Activated T-cell treated with anti-CD3 and anti-CD28 coated beads, Interleukin-2, amount 50 U/mL, for 4 hours (primary cell): ENCODE results near the gene NUAK1. TPM values are rescaled to one million over a fixed set of nuclear protein-coding genes. Genes with fewer than 3 reads are reported as not detected.

ENCODE experiments used
- ATAC-seq, 2 donors: fragments of 200-7000 bp; cut with Tn5 transposase; one replicate each; pipeline ENCODE4 v1.10.0; 2021
- DNase-seq: peaks from one replicate; pipeline ENCODE4 v3.0.0-alpha.2; 2020
- H3K27me3 Mint-ChIP-seq: one replicate; pipeline ENCODE4 v1.8.0; 2021; ENCODE audit warnings: low read depth, mixed read lengths
- H3K36me3 Mint-ChIP-seq: one replicate; pipeline ENCODE4 v1.8.0; 2022; ENCODE audit warnings: mixed read lengths; ENCODE audit not compliant: insufficient read depth
- H3K4me1 Mint-ChIP-seq: one replicate; pipeline ENCODE4 v1.8.0; 2021; ENCODE audit warnings: low read depth, mixed read lengths
- H3K4me3 Mint-ChIP-seq: one replicate; pipeline ENCODE4 v1.8.0; 2021; ENCODE audit warnings: mild to moderate bottlenecking, moderate library complexity, mixed read lengths
- H3K9me3 Mint-ChIP-seq: one replicate; pipeline ENCODE4 v1.8.0; 2021; ENCODE audit warnings: mixed read lengths
- total RNA-seq, 3 donors: library from RNA; stranded (reverse); gene quantifications; one replicate each; pipeline ENCODE4 v1.2.1, GENCODE V29; 2021

The NUAK1 gene
- total RNA-seq, 3 donors from 2014 or later: 0.03 to 0.05 TPM; not detected in 1

GRCh38 chr12:106130474-106131113 is 8.2 kb downstream of the NUAK1 start:
- Mint-ChIP-seq H3K4me3 (no peak overlapping the region), H3K9me3 (no peaks in the 10 kb centered on the region), H3K4me1 (no peaks in the 10 kb centered on the region), H3K36me3 (no peaks in the 10 kb centered on the region), H3K27me3 (peaks cover 53% of the 10 kb centered on the region)
- ATAC-seq (no peak), DNase-seq (no peak)

DNA sequence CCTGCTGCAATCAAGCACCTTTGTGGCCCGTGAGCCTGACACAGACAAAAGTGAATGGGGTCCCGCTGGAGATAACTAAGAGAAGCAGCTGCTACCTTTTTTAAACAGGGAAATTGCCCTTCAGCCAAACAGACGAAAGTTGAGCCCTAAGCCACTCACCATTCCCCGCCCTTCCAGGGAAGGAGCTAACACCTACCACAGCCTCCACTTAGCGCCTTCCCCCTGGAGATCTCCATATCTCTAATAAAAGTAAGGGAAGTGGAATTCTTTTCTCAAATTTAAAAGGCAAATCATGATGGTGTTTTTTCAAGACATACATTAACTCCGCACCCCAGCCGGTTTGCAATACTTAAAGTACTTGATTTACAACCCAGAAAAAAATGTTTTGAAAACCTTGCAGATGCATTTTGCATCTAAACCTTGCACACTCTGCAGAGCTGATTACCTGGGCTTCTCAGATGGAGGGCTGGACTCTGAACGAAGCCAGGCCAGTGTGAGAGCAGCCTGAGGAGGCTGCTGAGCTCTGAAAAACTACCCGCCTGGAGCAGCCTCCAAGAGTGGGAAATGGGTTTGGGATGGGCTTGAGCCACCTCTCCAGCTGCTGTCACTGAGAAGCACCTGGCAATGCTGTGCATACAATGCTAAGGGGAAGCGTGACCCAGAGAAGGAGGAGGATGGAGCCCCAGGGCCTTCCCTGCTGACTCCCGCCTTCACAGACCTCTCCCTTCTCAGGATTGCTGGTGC is 10.0 kb downstream of the NUAK1 start:
- Mint-ChIP-seq H3K36me3 (no peaks in the 10 kb centered on the region), H3K9me3 (no peaks in the 10 kb centered on the region), H3K4me1 (no peaks in the 10 kb centered on the region), H3K27me3 (peaks cover 40% of the 10 kb centered on the region), H3K4me3 (no peak overlapping the region)
- DNase-seq: no peak
- no peak for ATAC-seq

DNA sequence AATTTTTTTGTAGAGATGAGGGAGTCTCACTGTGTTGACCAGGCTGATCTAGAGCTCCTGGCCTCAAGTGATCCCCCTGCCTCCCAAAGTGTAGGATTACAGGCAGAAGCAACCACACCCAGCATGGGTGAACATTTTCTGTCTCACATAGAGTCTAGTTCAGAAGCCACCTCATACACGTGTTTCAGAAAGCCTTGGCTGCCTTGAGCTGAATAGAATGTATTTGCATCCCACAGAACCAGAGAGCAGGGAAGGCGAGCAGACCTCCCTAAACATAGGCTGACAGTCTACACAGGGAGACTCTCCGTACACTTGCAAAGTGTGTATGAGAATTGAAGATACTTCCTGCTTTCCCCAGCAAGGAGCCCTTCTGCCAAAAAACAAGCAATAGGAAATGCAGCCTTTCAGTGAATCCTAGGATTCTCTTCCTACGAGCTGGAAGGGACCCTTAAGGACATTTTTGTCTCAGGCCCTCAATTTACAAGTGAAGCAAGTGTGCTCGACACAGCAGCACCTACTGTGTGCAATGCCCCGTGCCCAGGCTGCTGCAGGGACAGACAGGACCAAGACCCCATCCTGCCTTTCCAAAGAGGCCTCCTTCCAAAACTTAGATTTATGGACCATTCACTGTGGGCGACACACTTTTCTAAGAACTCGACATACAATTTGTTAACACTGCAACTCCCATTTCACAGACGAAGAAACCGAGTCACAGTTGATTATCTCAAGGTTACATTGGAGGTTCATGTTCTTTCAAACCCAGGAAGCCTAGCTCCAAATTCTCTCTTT is 11.2 kb downstream of the NUAK1 start:
- peaks cover 29% of the 10 kb centered on the region for H3K27me3 Mint-ChIP-seq
- no peak overlapping the region for H3K4me3 Mint-ChIP-seq
- no peaks in the 10 kb centered on the region for H3K36me3 Mint-ChIP-seq
- ATAC-seq: no peak
- no peaks in the 10 kb centered on the region for H3K9me3 Mint-ChIP-seq
- DNase-seq: no peak
- no peaks in the 10 kb centered on the region for H3K4me1 Mint-ChIP-seq

DNA sequence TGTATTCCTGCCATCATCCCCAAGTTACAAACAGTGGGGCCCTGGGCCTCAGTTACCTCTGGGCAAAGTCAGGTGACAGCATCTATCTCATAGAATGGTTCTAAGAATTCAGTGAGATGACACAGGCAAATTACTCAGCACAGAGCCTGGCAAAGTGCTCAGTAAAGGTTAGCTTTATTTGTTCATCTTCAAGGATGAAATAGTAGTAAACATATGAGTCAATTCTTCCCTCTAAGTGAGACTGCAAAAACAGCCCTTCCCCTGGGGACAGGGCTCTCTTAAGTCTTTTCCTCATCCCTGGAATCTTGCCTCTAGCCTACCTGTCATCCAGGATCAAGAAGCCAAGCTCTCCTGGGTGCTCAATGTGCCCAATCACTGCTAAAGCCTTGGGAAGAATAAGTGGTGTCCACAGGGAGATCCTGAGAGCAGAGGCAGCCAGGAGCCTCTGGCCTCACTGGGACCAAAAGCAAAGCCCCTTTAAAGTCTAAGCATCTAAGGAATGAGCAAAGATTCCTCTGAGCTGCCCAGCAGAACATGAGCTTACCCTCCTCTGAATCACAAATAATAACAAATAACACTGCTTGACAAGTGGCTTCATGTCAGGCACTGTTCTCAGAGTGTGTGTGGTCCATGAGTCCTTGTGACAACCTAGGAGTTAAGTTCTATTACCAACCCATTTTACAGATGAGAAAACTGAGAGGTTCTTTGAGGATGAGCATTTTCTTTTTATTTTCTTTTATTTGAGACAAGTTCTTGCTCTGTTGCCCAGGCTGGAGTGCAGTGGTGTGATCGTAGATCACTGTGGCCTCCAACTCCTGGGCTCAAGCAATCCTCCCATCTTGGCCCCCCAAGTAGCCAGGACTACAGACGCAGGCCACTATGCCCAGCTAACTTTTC is 12.1 kb downstream of the NUAK1 start:
- Mint-ChIP-seq H3K9me3 (no peaks in the 10 kb centered on the region), H3K4me1 (no peaks in the 10 kb centered on the region), H3K4me3 (no peak overlapping the region), H3K36me3 (no peaks in the 10 kb centered on the region), H3K27me3 (peaks cover 26% of the 10 kb centered on the region)
- no peak for DNase-seq
- no peak for ATAC-seq

- ATAC-seq (no peak), DNase-seq (no peak)
- Mint-ChIP-seq H3K27me3 (peaks cover 19% of the 10 kb centered on the region), H3K36me3 (no peaks in the 10 kb centered on the region), H3K4me1 (no peaks in the 10 kb centered on the region), H3K9me3 (no peaks in the 10 kb centered on the region), H3K4me3 (no peak overlapping the region)
These were observed 13.2 kb downstream of the NUAK1 start for GRCh38 chr12:106125351-106126095.

DNA sequence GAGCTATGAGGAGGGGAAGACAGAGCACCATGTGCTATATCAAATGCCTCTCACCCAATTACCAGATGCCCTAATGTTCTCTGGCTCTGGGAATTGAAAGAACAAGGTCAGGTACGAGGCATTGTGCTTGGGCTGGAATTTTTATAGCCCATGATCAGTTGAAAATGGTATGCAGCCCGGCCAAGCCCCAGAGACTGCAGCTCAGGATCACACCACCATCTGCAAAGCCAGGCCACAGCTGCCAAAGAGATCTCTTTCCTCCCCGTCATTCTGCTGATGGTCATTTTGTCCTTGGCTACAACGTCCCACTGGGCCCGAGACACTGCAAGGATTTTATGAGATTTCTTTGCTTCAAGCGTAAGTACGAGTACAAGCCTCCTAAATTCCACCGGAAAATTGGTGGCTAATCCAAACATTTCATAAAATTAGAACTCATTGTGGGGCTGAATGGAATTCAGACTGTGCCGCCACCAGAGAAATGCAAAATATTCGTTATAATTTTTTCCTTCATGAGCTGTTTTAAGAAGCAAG is 15.1 kb downstream of the NUAK1 start:
- Mint-ChIP-seq H3K9me3 (no peaks in the 10 kb centered on the region), H3K4me1 (no peaks in the 10 kb centered on the region), H3K36me3 (no peaks in the 10 kb centered on the region), H3K27me3 (peaks cover 11% of the 10 kb centered on the region), H3K4me3 (no peak overlapping the region)
- no peak for ATAC-seq
- no peak for DNase-seq

DNA sequence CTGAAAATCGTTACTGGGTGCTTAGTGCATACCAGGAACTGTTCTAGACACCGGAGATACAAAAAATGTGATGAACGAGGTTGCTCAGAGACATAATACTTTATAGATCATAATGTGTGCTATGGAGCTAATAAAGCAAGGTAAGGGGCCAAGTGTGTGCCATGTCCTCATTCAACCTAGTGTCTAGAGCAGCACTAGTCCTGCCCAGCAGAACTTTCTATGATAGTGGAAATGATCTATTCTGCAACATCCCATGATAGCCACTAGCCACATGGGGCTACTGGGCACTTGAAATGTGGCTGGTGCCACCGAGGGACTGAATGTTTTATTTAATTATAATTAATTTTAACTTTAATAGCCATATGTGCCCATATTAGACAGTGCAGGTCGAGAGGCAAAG is 15.6 kb downstream of the NUAK1 start:
- no peaks in the 10 kb centered on the region for H3K9me3 Mint-ChIP-seq
- no peak overlapping the region for H3K4me3 Mint-ChIP-seq
- DNase-seq (no peak), ATAC-seq (no peak)
- H3K27me3 Mint-ChIP-seq: peaks cover 7% of the 10 kb centered on the region
- H3K4me1 Mint-ChIP-seq: no peaks in the 10 kb centered on the region
- H3K36me3 Mint-ChIP-seq: no peaks in the 10 kb centered on the region

GRCh38 chr12:106122004-106122403 is 16.8 kb downstream of the NUAK1 start:
- no peaks in the 10 kb centered on the region for H3K4me1 Mint-ChIP-seq
- no peak for ATAC-seq
- no peak overlapping the region for H3K4me3 Mint-ChIP-seq
- no peaks in the 10 kb centered on the region for H3K36me3 Mint-ChIP-seq
- H3K9me3 Mint-ChIP-seq: no peaks in the 10 kb centered on the region
- no peak for DNase-seq
- peaks cover 11% of the 10 kb centered on the region for H3K27me3 Mint-ChIP-seq

GRCh38 chr12:106120519-106121105 is 18.1 kb downstream of the NUAK1 start:
- Mint-ChIP-seq H3K9me3 (no peaks in the 10 kb centered on the region), H3K36me3 (no peaks in the 10 kb centered on the region), H3K4me1 (no peaks in the 10 kb centered on the region), H3K27me3 (peaks cover 6% of the 10 kb centered on the region), H3K4me3 (no peak overlapping the region)
- DNase-seq (no peak), ATAC-seq (no peak)

DNA sequence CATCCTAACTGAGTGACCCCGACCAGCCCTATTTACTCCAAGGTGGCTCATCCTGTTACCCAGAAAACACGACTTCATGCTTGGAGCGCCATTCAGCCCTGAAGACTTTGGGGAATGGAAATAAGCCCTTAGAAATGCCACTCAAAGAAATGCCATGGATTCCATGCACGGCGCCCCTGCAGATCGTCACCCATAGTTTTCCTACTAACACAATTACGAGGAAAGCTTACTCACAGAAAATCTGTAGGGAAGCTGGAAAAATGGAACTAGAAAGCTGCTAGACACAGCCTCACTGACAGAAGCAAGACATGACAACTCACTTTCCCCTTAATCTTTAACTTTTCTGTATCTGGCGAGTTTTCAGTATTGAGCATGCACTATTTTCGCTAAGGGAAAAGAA is 19.5 kb downstream of the NUAK1 start:
- H3K9me3 Mint-ChIP-seq: no peaks in the 10 kb centered on the region
- DNase-seq: no peak
- H3K4me1 Mint-ChIP-seq: no peaks in the 10 kb centered on the region
- ATAC-seq: no peak
- H3K27me3 Mint-ChIP-seq: peaks cover 4% of the 10 kb centered on the region
- H3K36me3 Mint-ChIP-seq: no peaks in the 10 kb centered on the region
- no peak overlapping the region for H3K4me3 Mint-ChIP-seq

- H3K9me3 Mint-ChIP-seq: no peaks in the 10 kb centered on the region
- no peaks in the 10 kb centered on the region for H3K36me3 Mint-ChIP-seq
- H3K4me1 Mint-ChIP-seq: no peaks in the 10 kb centered on the region
- no peak for DNase-seq
- no peak overlapping the region for H3K4me3 Mint-ChIP-seq
- H3K27me3 Mint-ChIP-seq: peaks cover 4% of the 10 kb centered on the region
- ATAC-seq: no peak
These were observed 20.2 kb downstream of the NUAK1 start for GRCh38 chr12:106118381-106119130.

GRCh38 chr12:106115440-106115839 is 23.3 kb downstream of the NUAK1 start:
- no peak for DNase-seq
- no peaks in the 10 kb centered on the region for H3K9me3 Mint-ChIP-seq
- no peak for ATAC-seq
- peaks cover 3% of the 10 kb centered on the region for H3K4me1 Mint-ChIP-seq
- H3K27me3 Mint-ChIP-seq: peaks cover 6% of the 10 kb centered on the region
- H3K36me3 Mint-ChIP-seq: no peaks in the 10 kb centered on the region
- no peak overlapping the region for H3K4me3 Mint-ChIP-seq
